GM21381 (cell line): ENCODE data around the gene ADAM23.

Experiments
- ATAC-seq: cut with Tn5 transposase; IDR thresholded peaks from one replicate; pipeline ENCODE4 v1.9.1; 2021; ENCODE audit warnings: mild to moderate bottlenecking, moderate library complexity; ENCODE audit not compliant: unreplicated experiment

ADAM23 gene

DNA sequence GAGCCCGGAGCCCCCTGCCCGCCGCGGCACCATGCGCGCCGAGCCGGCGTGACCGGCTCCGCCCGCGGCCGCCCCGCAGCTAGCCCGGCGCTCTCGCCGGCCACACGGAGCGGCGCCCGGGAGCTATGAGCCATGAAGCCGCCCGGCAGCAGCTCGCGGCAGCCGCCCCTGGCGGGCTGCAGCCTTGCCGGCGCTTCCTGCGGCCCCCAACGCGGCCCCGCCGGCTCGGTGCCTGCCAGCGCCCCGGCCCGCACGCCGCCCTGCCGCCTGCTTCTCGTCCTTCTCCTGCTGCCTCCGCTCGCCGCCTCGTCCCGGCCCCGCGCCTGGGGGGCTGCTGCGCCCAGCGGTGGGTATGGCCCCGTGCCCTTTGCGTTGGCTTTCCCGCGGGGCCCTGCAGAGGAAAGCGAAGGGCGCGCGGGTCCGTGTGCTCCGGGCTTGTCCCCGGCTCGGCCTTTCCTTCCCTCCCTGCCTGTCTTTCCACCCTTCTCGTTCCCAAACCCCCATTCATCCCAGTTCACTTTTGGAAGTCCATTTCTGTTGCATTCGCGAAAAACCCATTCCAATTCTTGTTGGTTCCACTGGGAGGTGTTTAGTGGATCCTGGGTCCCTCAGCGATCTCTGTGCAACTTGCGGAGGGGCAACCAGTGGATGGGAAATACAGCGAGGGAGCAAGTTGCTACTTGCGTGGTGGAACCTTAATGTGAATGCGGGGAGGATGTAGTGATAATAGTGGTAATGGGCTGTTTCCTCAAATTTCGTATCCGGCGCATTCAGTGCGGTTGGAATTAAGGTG lies 599 bp downstream of the ADAM23 start:
- peak; percentile 60 for ATAC-seq

DNA sequence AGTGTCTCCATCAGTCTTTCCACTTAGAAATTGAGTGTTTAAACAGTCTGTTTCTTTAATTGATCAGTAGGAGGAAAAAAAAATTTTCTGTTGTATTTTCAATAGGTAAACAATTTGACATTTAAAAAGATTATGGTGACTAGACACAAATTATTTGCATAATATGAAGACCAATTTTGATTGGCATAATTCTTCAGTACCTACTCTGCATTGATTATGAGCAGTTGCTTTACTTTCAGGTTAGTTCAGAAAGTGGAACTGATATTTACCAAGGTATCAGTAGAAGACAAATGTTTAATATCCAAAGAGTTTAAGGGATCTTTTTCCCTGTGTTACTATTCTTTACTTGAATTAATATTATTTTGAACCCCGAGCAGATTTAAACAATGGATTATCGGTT lies 2.6 kb downstream of the ADAM23 start:
- no peak for ATAC-seq

DNA sequence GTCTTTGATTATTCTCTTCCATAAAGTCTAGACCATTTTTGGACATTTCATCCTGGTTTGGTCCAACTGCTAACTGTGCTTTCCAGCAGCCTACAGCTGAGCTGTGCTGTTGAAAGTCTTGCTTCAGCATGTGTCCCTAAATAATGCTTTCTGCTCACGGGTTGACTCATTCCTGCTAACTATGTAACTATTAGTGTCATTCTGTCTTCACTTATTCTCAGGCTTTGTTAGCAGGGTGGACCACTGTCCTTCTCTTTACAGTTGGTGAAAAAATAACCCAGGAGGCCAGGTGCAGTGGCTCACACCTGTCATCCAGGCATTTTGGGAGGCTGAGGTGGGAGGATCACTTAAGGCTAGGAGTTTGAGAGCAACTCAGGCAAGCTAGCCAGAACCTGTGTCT lies 8.9 kb downstream of the ADAM23 start:
- ATAC-seq: no peak

DNA sequence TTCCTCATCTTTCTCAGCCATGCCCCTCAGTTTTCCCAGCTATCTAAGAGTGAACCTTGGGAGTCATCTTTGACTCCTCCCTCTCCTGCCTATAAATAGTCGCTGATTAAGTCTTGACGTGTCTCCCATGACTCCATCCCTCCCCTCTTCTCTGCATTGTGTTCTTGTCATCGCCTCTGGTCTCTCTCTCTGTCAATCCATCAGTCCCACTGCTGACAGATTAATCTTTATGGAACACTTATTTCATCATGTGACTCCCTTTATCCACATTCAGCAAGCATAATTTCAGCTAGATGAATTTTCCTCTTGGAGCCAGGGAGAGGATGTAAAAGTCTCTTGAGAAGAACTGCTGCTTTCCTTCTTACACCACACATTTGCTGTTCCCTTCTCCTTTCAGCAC lies 9.4 kb downstream of the ADAM23 start:
- ATAC-seq: no peak

DNA sequence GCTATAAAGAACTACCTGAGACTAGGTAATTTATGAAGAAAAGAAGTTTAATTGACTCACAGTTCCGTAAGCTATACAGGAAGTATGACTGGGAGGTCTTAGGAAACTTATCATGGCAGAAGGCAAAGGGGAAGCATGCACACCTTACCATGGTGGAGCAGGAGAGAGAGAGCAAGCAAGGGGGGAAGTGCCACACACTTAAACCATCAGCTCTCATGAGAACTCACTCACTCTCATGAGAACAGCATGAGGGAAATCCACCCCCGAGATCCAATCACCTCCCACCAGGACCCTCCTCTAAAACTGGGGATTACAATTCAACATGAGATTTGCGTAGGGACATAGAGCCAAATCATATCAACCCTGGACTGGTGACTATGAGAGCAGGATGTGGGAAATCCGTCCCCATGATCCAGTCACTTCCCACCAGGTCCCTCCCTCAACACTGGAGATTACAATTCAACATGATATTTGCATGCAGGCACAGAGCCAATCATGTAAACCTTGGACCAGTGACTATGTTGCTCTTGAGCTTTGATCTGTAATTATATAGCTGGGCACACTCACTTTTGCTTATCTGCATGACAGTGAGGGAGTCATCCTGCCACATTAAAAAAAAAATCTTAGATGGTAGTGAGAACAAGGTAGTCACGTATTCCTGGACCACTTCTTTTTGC lies 12.9 kb downstream of the ADAM23 start:
- no peak for ATAC-seq

DNA sequence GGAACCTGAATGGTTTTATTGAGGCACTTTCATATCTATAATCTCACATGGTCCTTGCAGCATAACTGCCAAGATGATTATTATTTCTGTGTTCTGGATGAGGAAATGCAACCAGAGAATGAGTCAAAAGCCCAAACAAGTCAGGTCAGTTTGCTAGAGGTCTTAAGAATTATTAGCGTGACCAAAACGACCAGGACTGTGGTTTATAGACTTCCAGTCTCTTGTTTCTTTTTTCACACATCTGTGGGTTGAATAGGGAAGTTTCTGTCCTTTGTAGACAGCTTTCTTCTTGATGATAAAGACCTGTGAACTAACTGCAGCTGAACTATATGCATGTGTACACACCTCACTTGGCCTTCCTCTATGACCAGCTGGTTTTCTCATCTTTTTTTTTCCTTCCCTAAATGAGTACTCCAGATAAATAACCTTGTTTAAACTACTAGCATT lies 13.9 kb downstream of the ADAM23 start:
- peak; percentile 94 for ATAC-seq

DNA sequence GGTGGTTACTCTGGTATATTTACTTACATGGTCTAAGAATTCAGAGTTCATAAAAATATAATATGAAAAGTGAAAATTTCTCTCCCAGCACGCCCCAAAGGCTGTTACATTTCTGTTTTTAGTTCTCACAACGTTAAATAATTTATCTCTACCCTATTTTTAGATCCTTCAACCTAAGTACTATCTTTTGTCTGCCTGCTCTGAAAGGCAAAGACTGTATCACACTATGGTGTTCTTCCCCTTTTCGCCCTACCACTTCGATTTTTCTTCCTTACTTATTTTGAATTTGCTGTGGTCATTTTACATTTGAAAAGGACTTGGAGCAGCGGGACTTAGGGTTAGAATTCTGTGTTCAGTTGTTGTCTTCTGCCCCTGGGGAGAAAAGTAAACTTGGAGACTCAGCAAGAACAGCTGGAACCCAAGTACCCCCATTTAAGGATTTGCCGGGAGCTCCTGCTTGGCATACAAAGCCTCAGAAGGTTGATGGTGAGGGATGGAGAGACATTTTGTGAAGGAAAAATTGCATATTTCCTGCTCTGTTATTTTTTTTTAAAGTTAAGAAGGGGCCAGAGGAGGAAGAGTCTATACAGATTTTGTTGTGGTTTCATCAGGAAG lies 19.0 kb downstream of the ADAM23 start:
- no peak for ATAC-seq

DNA sequence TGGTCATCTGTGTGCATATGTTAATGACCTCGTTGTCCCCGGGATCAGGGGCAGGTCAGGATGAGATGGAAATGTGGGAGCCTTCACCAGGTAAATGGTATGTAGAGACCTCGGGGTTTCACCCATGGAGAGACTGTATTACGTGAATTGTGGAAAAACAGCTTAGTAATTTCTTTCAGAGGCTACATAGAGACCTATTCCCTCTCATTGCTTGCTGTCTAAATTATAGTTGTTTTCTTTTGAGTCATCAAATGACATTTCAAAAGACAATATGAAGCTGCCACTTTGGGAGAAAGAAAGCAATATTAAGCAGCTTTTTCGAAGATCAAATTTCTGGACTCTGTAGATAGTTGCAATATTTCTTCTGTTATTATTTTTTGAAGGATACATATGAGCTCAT lies 20.4 kb downstream of the ADAM23 start:
- ATAC-seq: no peak

DNA sequence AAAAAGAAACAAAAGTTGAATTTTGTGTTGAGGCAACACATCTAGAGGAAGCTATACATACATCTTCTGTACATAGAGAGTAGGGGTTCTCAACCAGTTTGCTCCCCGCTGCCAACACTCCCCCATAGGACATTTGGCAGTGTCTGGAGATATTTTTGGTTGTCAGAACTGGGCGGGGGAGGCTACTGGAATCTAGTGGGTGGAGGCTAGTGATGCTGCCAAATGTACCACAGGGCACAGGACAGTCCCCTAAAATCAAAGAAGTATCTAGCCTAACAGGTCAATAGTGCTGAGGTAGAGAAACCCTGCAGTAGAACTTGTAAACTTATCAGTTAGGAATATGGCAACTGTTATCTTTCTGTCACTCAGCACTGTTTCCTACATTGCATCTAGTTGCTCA lies 21.3 kb downstream of the ADAM23 start:
- no peak for ATAC-seq

DNA sequence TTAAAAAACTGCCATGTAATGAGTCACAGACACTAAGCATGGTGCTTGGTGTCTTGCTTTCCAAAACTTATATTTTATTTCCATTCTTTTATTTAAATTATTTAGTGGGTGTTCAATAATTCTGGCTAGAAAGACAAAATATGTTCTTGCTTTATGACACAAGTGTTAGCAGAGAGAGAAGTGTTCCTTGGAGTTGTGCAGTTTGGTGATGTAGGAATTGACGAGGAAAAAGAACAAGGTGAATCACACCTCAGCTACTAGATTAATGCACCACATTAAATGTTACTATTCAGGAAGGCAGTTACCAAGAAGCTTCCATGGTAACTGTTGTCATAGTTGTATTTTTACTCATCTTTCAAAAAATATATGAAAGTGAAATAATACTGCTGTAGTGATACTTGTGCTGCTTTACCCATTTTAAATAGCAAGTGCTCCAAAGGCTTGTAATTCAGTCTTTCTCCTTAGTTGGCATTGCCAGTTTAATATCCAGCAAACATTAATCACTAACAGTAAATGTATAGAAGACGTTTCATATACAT lies 28.3 kb downstream of the ADAM23 start:
- no peak for ATAC-seq

DNA sequence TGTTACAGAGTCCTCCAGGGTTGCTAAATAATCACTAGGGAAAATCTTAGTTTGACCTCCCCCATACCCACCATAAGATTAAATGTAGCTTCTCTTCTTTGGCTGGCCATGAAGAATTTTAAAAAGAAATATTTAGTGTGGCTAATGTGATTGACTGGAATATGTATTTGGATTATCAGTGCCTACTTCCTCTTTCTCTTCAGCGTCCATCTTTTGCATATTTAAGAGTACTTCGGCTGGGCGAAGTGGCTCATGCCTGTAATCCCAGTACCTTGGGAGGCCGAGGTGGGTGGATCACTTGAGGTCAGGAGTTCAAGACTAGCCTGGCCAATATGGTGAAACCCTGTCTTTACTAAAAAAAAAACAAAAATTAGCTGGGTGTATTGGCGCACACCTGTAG lies 28.8 kb downstream of the ADAM23 start:
- ATAC-seq: no peak

DNA sequence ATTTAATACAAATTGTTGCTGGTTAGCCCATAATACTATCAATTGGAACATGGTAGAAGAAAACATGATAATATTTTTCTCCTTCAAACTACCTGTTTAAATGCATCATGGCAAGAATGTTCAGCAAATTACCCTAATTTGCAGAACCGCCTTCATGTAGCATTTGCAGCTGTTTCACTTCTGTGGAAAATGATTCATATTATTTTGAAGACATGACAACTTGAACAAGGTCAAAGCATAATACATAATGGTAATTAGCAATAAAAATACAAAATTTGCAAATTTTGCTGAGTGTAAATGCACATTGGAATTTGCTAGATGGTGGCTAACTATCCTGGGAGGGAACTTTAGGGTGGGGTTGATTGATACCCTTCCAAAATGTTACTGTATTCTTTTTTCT lies 30.8 kb downstream of the ADAM23 start:
- ATAC-seq: no peak

DNA sequence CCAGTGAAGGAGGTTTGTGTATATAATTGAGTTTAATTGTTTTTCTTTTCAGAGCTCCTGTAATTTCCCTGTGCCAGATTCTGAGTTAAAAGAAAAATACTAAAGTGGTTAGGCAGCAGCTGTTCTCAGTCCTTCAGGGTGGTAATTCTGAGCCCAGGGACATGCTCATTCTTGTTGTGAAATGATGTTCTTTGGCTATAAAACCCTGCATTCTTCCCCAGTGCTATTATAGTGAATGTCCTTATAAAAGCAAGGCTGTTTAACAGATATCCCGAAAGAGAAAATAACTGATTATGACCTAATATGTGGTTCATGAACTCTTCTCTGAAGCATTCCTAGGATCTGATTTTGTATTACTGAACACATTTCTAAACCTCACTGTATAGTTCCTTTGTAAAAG lies 34.0 kb downstream of the ADAM23 start:
- no peak for ATAC-seq

DNA sequence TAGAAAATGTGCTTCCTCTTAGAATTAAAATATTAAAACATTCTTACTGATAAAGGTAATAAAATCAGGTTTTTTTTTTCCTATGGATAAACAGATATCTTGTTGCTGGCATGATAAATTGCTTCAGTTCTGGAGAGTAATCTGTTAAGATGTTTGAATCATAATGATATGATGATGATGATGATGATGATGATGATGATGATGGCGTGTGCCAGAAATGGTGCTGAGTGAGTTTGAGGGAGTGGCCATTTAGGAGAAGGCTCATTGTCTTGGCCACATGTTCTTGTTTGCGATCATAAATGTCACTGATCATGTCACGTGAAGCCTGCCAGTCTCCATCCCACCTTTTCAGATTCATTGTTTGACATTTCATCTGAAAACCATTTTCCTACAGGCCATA lies 35.0 kb downstream of the ADAM23 start:
- no peak for ATAC-seq

DNA sequence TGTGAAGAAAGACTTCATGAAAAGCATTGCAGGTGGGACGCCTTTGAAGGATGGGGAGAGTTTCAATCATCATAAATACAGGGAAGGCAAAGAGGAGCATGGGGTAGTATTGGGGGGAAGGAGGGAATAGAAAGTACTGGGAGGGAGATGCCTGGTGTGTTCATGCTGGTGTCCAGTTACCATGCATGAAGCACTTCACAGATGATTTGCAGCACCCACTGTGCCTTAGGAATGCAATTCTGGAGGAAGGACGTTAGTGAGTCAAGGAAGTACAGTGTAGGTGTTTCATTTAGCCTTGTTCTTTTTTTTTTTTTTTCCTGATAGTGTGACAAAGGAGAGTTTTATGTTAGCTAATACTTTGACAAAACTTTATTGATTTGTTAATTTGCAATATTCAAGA lies 36.8 kb downstream of the ADAM23 start:
- no peak for ATAC-seq

DNA sequence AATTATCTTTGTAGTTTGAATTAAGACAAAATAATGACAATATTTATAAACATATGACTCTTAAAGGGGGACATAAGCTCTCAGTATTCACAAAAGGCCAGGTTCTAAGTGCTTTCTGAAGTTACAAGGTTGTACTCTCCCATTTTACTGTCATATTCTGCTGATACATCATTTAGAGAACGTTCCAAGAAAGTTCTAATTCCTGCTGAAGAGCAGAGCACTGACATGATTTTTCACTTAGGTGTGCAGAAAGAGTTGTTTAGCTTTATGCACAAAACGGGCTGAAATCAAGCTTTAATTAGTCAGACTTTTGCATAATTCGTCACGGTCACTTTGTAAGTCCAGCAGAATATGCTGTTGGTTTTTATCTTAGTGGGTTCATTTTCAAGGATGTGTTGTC lies 37.3 kb downstream of the ADAM23 start:
- ATAC-seq: no peak

DNA sequence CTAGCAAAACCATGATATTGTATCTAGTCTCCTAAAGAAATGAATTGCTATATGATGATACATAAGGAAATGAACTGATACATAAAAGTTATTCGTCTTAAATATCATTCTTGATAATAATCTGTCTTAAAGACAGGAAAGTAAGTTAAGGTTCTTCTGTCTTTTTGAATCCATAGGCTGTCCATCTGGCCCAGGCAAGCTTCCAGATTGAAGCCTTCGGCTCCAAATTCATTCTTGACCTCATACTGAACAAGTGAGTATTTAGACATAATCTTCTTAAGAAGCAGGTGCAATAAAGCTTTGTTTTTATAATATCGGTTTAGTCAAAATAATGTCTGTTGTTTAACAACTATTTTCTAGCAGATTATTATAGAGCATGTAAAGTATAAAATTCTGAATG lies 37.7 kb downstream of the ADAM23 start:
- ATAC-seq: no peak

DNA sequence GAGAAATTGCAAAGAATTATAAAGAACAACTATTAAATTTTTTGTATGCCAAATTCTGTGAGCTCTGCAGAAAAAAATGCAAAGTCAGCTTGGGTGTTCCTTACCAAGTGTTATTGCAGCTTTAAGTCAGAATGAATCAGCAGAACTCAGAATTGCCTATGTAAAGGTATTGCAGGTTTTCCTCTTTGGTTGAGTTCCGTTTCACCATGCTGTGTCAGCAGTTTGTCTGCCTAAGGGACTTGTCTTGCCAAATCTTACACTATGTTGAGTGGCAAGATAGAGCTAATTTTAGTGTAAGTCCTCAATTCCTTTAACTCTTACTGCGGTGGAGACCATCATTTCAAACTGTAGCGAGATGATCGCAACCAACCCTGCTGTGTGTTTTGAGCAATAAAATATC lies 38.8 kb downstream of the ADAM23 start:
- no peak for ATAC-seq

DNA sequence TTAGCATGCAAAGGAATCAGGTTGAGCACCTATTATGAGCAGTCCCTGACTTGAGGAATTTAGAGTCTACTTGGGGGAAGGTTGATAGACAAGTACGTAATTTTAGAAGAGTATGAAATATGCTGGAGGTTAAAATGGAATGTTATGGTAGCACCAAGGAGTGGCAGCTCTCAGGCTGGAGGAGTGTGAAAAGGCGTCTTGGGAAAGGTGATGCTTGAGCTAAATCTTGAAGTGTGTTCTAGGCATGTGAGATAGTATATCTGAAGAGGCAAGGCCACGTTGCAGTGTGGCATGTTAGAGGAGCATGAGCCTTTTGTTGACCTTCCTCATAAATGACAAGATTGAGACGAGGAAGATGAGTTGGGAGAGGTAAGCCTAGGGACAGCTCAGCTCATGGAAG lies 39.3 kb downstream of the ADAM23 start:
- no peak for ATAC-seq

DNA sequence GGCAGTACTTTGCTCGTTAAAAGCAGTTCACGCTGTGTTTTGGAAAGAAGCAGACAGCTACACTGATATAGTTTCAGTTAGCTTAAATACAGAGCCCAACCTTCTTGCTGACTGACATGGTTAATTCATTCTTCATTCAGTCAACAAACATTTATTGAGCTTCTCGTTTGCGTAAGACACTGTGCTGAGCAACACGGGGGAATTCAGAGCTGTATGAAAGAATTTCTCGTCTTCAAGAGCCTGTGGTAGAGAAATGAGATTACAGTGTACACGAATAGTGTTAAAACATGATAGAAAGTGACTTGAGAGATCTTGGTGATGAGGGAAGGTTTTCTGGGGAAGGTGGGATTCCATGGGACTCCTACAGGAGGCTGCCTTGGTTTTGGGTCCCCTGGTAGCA lies 44.7 kb downstream of the ADAM23 start:
- ATAC-seq: no peak

DNA sequence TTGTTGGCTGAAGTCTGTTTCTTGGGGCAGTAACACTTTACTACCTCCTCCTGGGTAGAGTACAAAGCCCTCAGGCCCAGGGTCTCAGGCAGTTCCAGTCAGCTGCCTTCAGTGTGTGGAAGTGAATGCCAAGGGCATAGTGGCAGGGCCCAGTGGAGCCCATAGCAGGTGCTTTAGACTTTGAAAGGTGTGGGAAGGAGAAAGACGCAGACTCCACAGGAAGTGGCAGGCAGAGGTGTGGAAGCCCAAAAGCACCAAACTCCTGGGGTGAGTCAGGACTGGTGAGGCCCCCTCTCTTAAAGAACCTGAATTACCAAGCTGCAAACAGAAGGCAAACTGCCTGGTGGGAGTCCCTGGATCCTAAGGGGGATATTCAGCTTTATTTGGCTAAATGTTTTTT lies 45.3 kb downstream of the ADAM23 start:
- ATAC-seq: no peak

DNA sequence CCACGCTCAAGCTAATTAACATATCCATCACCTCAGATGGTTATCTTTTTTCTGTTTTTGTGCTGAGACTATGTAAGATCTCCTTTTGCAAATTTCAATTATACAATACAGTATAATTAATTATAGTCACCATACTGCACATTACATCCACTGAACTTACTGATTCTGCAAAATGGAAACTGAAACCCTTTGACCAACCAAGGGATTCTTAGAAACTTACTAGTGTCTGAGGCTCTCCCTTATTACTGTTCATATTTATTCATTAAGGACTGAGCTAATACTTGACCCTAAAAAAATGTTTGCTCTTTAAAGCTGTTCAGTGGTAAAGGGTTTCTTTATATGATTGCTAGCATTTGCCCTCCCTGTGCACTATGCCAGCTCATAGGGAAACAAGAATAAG lies 50.7 kb downstream of the ADAM23 start:
- no peak for ATAC-seq
